CD8-positive, alpha-beta memory T cell (primary cell): ENCODE results near the gene CEACAM16. TPM values are rescaled to one million over a fixed set of nuclear protein-coding genes. Genes with fewer than 3 reads are reported as not detected.

Experiments used
- polyA plus RNA-seq: library from polyadenylated mRNA; unstranded; fragments of 300-500 nt; fragmentation: Illumina TruSeq; gene quantifications from one replicate; pipeline ENCODE4 v1.2.3, GENCODE V29; 2021
- total RNA-seq, 2 experiments: library from RNA; stranded (reverse); gene quantifications; one replicate each; pipeline ENCODE4 v1.2.3, GENCODE V29; 2021

Gene CEACAM16
- total and polyA plus RNA-seq, 3 experiments from 2014 or later = not detected

Other genes with a start within 250 kb of the CEACAM16 start
- 1 to 10 TPM; 8.6 to 9.1 TPM for gene ZNF180, start 198.6 kb upstream of the CEACAM16 start, total RNA-seq
- 8.4 TPM for gene ZNF180, start 198.6 kb upstream of the CEACAM16 start, polyA plus RNA-seq
- not detected for gene CEACAM20, start 169.5 kb upstream of the CEACAM16 start, total RNA-seq
- gene CEACAM20, start 169.5 kb upstream of the CEACAM16 start, polyA plus RNA-seq = not detected
- not detected for gene IGSF23, start 85.6 kb upstream of the CEACAM16 start, total RNA-seq
- not detected for gene IGSF23, start 85.6 kb upstream of the CEACAM16 start, polyA plus RNA-seq
- 1 to 10 TPM; 5.2 to 5.3 TPM for gene PVR, start 55.2 kb upstream of the CEACAM16 start, total RNA-seq
- 0.56 TPM for gene PVR, start 55.2 kb upstream of the CEACAM16 start, polyA plus RNA-seq
- under 1 TPM; 0.18 to 0.24 TPM for gene CEACAM19, start 27.7 kb upstream of the CEACAM16 start, total RNA-seq
- not detected for gene CEACAM19, start 27.7 kb upstream of the CEACAM16 start, polyA plus RNA-seq
- 10 to 100 TPM; 30.5 to 33.9 TPM for gene BCL3, start 49.6 kb downstream of the CEACAM16 start, total RNA-seq
- 9.8 TPM for gene BCL3, start 49.6 kb downstream of the CEACAM16 start, polyA plus RNA-seq
- not detected for gene CBLC, start 78.7 kb downstream of the CEACAM16 start, total RNA-seq
- not detected for gene CBLC, start 78.7 kb downstream of the CEACAM16 start, polyA plus RNA-seq
- not detected for gene BCAM, start 110.0 kb downstream of the CEACAM16 start, total RNA-seq
- not detected for gene BCAM, start 110.0 kb downstream of the CEACAM16 start, polyA plus RNA-seq
- under 1 TPM; 0.22 to 0.66 TPM for gene NECTIN2, start 147.1 kb downstream of the CEACAM16 start, total RNA-seq
- gene NECTIN2, start 147.1 kb downstream of the CEACAM16 start, polyA plus RNA-seq = 0.47 TPM
- 100 to 1,000 TPM; 211 to 218 TPM for gene TOMM40, start 192.1 kb downstream of the CEACAM16 start, total RNA-seq
- 41.4 TPM for gene TOMM40, start 192.1 kb downstream of the CEACAM16 start, polyA plus RNA-seq
- 1 to 10 TPM; 4.5 TPM for gene APOE, start 206.6 kb downstream of the CEACAM16 start, total RNA-seq
- not detected for gene APOE, start 206.6 kb downstream of the CEACAM16 start, polyA plus RNA-seq
- gene APOC1, start 215.5 kb downstream of the CEACAM16 start, total RNA-seq = 1 to 10 TPM; 4.6 to 5.7 TPM
- gene APOC1, start 215.5 kb downstream of the CEACAM16 start, polyA plus RNA-seq = not detected
- not detected for gene APOC4, start 243.1 kb downstream of the CEACAM16 start, total RNA-seq
- not detected for gene APOC4, start 243.1 kb downstream of the CEACAM16 start, polyA plus RNA-seq
- gene APOC2, start 246.9 kb downstream of the CEACAM16 start, total RNA-seq = not detected
- not detected for gene APOC2, start 246.9 kb downstream of the CEACAM16 start, polyA plus RNA-seq